ENCODE data around the gene FAM174B. TPM values are rescaled to one million over a fixed set of nuclear protein-coding genes. Genes with fewer than 3 reads are reported as not detected.

Gene FAM174B
- total and polyA plus RNA-seq, 11 donors, result 6.8 to 22.2 (median 12.1) TPM

DNA sequence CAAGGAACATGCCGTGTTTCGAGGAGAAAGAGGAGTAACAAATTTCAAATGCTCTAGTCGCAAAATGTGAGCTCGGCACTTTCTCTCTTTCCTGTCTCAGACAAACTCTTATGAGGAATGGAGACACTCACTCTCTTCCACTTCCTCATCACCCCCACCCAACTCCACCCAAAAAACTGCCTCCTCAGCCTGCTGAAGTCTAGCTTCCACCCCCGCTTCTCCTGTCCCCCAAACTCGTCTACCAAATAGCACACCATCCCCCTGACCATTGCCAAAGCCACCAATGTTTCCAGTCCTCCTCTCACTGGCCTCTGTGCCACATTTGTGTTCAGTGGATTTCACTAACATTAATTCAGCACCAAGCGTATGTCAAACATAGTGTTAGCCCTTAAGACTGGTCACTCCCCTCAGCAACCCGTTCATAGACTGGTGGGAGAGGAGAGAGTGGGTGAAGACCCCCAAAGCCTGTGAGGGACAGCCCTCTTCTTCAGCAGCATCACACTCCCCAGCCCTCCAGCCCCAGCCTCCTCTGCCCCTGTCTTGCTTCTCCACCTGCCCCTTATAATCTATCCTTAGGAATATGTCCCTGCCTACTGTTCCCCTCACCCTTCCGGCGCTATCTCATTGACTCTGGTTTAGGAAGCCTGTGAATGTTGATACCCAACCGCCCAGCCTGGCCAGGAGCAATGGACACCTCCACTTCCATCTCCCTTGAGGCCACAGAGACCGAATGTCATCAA is 77.3 kb downstream of the FAM174B start:
- Histone ChIP-seq H3K27me3 (no peaks in the 10 kb centered on the region), H3K4me1 (no peaks in the 10 kb centered on the region), H3K9me3 (no peaks in the 10 kb centered on the region), H3K27ac (no peak overlapping the region), H3K36me3 (no peaks in the 10 kb centered on the region), H3K4me3 (no peak overlapping the region)
- peak in 1 of 5 donors; percentile 11 for DNase-seq
- intact Hi-C loops (cut with DNase I), result no loop called here
- TF ChIP-seq, protein P1, sequence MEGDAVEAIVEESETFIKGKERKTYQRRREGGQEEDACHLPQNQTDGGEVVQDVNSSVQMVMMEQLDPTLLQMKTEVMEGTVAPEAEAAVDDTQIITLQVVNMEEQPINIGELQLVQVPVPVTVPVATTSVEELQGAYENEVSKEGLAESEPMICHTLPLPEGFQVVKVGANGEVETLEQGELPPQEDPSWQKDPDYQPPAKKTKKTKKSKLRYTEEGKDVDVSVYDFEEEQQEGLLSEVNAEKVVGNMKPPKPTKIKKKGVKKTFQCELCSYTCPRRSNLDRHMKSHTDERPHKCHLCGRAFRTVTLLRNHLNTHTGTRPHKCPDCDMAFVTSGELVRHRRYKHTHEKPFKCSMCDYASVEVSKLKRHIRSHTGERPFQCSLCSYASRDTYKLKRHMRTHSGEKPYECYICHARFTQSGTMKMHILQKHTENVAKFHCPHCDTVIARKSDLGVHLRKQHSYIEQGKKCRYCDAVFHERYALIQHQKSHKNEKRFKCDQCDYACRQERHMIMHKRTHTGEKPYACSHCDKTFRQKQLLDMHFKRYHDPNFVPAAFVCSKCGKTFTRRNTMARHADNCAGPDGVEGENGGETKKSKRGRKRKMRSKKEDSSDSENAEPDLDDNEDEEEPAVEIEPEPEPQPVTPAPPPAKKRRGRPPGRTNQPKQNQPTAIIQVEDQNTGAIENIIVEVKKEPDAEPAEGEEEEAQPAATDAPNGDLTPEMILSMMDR (IDR thresholded peaks at IDR 0.05), result no peak
- no peak for TF ChIP-seq POLR2A (IDR thresholded peaks at IDR 0.05)
- no peak for ATAC-seq
- 84 to 87% (median 84%) methylated on average over 12 of the region's 12 CpGs for WGBS, 4 donors

DNA sequence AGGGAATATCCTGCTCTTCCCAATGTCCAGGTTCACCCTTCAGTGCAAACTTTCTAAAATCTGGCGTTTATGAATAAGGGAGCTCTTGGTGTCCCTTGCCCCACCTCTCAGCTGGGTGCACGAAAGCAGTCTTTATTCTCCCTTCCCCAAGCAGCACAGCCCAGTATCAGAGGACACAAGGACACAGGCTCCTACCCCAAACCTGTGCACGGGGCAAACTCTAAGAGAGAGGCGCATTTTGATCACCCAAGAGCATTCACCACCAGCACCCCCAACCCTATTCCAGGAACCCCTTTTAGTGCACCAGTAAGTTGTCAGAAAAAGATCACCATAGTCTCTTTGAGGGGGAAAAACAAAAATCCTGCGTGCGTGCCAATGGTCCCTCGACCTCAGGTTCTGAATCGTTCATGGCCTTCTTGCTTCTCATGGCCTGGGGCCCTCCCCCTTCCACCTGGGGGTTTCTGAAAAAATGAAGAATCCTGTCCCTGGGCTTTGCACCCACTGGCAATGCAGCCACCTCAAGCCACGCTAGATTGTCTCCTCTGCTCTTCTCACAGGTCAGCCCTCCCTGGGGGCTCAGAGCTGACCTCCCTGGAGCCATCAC is 78.9 kb downstream of the FAM174B start:
- TF ChIP-seq, protein P1 (IDR thresholded peaks at IDR 0.05), result no peak
- no peak for TF ChIP-seq POLR2A (IDR thresholded peaks at IDR 0.05)
- Histone ChIP-seq H3K27ac (no peak overlapping the region), H3K9me3 (no peaks in the 10 kb centered on the region), H3K4me3 (no peak overlapping the region), H3K4me1 (no peaks in the 10 kb centered on the region), H3K36me3 (no peaks in the 10 kb centered on the region), H3K27me3 (no peaks in the 10 kb centered on the region)
- DNase-seq (no peak), ATAC-seq (no peak)
- WGBS, 4 donors, result 95 to 97% (median 95%) methylated on average over 9 of the region's 9 CpGs
- intact Hi-C loops (cut with DNase I), result no loop called here

DNA sequence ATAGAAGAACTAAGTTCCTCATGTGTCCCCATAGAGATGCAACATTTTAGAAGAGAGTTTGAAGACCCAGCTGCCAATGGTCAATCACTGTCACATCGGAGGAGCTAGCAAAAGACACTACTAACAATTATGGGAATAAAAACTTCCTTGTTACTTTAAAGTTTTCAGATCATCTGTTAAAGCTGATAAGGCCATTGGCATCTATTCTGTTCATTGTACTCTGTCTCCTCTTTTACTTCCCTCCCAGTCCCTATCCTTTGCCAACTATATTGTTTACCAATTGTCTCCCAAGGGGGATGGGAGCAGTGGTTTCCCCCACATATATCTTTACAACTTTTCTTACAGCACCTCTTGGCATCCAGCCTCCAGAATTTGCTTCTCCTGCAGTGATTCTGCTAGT is 81.0 kb downstream of the FAM174B start:
- Histone ChIP-seq H3K4me3 (no peak overlapping the region), H3K27ac (no peak overlapping the region), H3K9me3 (no peaks in the 10 kb centered on the region), H3K4me1 (peaks cover 0 to 11% (median 0%) of the 10 kb centered on the region in 12 donors), H3K27me3 (no peaks in the 10 kb centered on the region), H3K36me3 (no peaks in the 10 kb centered on the region)
- WGBS, 4 donors, result 65 to 74% (median 73%) methylated on average over 1 of the region's 1 CpG
- intact Hi-C loops (cut with DNase I), result no loop called here
- DNase-seq, result no peak
- TF ChIP-seq POLR2A (IDR thresholded peaks at IDR 0.05), result no peak
- TF ChIP-seq, protein P1 (IDR thresholded peaks at IDR 0.05), result no peak
- ATAC-seq, result no peak

DNA sequence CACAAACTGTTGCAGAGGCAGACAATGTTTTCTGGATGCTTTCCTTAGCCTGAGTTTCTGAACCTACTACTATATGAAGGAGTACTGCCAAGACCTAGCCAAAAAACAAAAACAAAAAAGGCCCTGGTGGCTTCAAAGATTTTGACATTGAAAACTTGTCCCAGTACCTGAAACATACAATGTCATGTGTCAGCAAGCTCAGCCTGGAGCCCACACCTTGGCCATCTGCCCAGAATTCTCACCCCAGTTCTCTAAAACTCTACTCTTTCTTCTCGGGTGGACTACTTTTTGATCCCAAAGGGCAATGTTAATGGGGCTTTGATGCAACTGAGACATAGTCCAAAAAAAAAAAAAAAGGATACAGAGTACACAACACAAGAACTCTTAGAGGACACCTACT is 81.4 kb downstream of the FAM174B start:
- 32 to 52% (median 48%) methylated on average over 1 of the region's 1 CpG for WGBS, 4 donors
- Histone ChIP-seq H3K27ac (no peak overlapping the region), H3K36me3 (no peaks in the 10 kb centered on the region), H3K27me3 (no peaks in the 10 kb centered on the region), H3K4me1 (peaks cover 0 to 11% (median 0%) of the 10 kb centered on the region in 12 donors), H3K9me3 (no peaks in the 10 kb centered on the region), H3K4me3 (no peak overlapping the region)
- TF ChIP-seq, protein P1 (IDR thresholded peaks at IDR 0.05), result no peak
- TF ChIP-seq POLR2A (IDR thresholded peaks at IDR 0.05), result no peak
- intact Hi-C loops (cut with DNase I), result no loop called here
- DNase-seq, result no peak
- ATAC-seq, result no peak

All from heart left ventricle (tissue), 16 donors.